ENCODE data around the gene NR6A1. TPM values are rescaled to one million over a fixed set of nuclear protein-coding genes. Genes with fewer than 3 reads are reported as not detected.

Gene NR6A1
- total and polyA plus RNA-seq, 12 donors: 0.29 to 2.0 (median 1.2) TPM

DNA sequence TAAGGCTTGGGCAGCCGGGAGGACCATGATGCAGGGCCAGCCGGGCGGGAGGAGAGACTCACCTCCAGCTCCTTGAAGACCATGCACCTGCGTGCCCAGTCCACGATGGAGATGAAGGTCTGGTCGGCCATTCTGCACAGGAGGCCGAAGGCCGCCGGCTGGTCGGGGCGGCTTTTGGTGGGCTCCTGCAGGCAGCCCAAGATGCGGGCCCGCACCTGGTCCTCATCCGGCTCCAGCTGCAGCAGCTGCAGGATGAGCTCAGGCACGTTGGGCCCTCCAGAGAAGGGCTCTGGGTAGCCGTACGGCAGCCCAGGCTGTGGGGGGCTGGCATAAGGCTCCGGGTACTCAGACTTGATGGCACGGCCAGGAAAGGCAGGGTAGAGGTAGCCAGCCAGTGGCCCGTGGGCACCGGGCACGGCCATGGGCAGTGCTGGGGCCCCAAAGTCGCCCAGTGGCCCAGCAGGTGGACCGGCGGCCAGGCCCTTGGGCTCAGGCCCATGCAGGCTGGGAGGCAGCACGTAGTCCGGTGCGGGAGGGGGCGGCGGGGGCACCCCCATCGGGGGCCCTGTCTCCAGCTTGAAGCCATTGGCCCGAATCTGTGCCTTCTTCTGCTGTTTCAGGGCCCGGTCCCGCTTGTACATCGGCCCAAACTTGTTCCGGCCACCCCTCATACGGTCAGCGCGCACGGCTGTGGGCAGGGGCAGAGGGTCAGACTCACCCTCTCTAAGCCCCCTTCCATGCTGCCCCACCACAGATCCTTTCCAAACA lies 270.9 kb downstream of the NR6A1 start:
- peaks cover 18 to 77% (median 57%) of the 10 kb centered on the region in 7 donors for H3K27me3 ChIP-seq
- no peaks in the 10 kb centered on the region for H3K36me3 ChIP-seq
- 90 to 91% methylated on average over 38 to 40 of the region's 40 CpGs for WGBS, 2 donors
- H3K9me3 ChIP-seq: no peaks in the 10 kb centered on the region
- peaks cover 0 to 16% (median 7%) of the 10 kb centered on the region in 9 donors for H3K4me1 ChIP-seq
- no peak for DNase-seq
- H3K27ac ChIP-seq: no peak overlapping the region
- TF ChIP-seq, protein P1, sequence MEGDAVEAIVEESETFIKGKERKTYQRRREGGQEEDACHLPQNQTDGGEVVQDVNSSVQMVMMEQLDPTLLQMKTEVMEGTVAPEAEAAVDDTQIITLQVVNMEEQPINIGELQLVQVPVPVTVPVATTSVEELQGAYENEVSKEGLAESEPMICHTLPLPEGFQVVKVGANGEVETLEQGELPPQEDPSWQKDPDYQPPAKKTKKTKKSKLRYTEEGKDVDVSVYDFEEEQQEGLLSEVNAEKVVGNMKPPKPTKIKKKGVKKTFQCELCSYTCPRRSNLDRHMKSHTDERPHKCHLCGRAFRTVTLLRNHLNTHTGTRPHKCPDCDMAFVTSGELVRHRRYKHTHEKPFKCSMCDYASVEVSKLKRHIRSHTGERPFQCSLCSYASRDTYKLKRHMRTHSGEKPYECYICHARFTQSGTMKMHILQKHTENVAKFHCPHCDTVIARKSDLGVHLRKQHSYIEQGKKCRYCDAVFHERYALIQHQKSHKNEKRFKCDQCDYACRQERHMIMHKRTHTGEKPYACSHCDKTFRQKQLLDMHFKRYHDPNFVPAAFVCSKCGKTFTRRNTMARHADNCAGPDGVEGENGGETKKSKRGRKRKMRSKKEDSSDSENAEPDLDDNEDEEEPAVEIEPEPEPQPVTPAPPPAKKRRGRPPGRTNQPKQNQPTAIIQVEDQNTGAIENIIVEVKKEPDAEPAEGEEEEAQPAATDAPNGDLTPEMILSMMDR (IDR thresholded peaks at IDR 0.05): no peak
- no peak for ATAC-seq
- intact Hi-C loops (cut with DNase I): no loop called here
- no peak overlapping the region for H3K4me3 ChIP-seq

DNA sequence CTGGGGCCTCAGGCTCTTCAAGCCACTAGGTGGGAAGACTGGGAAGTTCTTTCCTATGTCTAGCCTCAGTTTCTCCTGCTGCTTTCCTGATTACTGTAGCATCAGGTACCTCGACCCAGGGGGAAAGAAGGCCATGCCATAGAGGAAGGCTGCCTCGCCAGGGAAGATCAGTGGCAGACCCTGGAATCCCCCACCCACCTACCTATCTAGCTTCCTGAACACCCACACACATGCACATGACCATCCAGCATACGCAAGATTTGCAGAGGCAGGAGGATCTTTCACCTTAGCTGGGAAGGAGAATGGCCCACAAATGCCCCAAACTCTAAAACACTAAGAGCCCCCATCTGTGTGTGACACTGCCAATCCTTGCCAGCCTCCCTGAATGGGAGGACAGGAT lies 271.9 kb downstream of the NR6A1 start:
- Histone ChIP-seq H3K36me3 (no peaks in the 10 kb centered on the region), H3K27me3 (peaks cover 16 to 74% (median 56%) of the 10 kb centered on the region in 7 donors), H3K4me1 (peaks cover 0 to 14% (median 5%) of the 10 kb centered on the region in 9 donors), H3K4me3 (no peak overlapping the region), H3K9me3 (no peaks in the 10 kb centered on the region), H3K27ac (no peak overlapping the region)
- TF ChIP-seq, protein P1 (IDR thresholded peaks at IDR 0.05): no peak
- intact Hi-C loops (cut with DNase I): no loop called here
- DNase-seq: no peak
- no peak for ATAC-seq
- WGBS, 2 donors: 84 to 85% methylated on average over 3 of the region's 3 CpGs

DNA sequence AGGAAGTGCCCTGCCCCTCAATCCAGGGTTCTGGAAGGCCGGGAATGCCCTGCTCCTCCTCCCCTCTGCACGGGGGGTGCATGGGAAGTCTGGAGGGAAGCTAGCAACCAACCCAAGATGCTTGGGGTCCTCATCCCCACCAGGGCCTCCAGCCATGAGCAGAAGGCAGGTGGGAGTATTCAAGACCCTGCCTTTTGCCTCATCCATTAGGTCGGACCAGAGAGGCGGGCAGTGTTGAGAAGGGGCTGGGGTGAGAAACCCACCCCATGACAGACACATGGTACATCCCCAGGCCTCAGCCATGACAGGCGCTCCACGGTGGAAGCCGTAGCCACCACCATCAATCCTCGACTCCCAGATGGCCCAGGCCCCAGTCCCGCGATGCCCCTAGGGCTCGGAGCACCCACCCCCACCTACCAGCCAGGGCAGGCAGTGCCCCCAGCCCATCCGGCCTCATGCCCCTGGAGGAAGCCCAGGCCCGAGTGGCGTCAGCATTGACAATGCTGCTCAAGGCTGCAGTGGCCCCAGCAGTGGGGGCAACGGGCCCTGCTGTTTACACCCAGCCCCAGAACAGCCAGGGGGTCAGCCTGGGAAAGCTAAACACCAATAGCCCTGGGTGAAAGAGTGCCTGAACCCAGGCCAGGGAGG lies 272.5 kb downstream of the NR6A1 start:
- peaks cover 0 to 8% (median 3%) of the 10 kb centered on the region in 9 donors for H3K4me1 ChIP-seq
- H3K27me3 ChIP-seq: peaks cover 14 to 68% (median 50%) of the 10 kb centered on the region in 7 donors
- no peak overlapping the region for H3K27ac ChIP-seq
- DNase-seq: no peak
- H3K4me3 ChIP-seq: no peak overlapping the region
- intact Hi-C loops (cut with DNase I): no loop called here
- no peak for ATAC-seq
- no peaks in the 10 kb centered on the region for H3K36me3 ChIP-seq
- no peaks in the 10 kb centered on the region for H3K9me3 ChIP-seq
- TF ChIP-seq, protein P1 (IDR thresholded peaks at IDR 0.05): no peak
- 78 to 80% methylated on average over 15 of the region's 15 CpGs for WGBS, 2 donors

DNA sequence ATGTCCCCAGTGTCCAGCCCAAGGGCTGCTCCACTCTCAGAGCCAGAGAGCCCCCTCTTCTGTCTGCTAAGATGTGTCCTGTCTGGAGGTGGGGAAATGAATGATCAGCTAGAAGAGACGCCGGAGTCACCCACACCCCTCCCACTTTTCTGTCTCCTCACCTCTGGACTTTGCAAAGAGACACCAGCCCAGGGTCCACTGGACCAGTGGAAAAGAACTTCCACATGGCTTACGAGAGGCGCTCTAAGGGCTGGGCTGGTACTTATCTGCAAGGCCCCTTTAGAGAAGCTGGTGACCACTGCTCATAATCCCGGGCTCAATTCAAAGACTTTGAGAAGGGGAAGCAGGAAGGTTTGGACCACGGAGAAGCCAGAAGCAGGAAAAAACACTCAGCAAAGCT lies 273.1 kb downstream of the NR6A1 start:
- Histone ChIP-seq H3K36me3 (no peaks in the 10 kb centered on the region), H3K27ac (no peak overlapping the region), H3K9me3 (no peaks in the 10 kb centered on the region), H3K4me1 (peaks cover 0 to 3% (median 1%) of the 10 kb centered on the region in 9 donors), H3K27me3 (peaks cover 8 to 64% (median 44%) of the 10 kb centered on the region in 7 donors), H3K4me3 (no peak overlapping the region)
- WGBS, 2 donors: 62 to 70% methylated on average over 6 of the region's 6 CpGs
- DNase-seq (no peak), ATAC-seq (no peak)
- TF ChIP-seq, protein P1 (IDR thresholded peaks at IDR 0.05): no peak
- intact Hi-C loops (cut with DNase I): no loop called here

All from heart right ventricle (tissue), 16 donors.